CD4-positive, alpha-beta T cell treated with Interferon alpha-2 for 1 hour (primary cell): ENCODE results near the gene NSFL1C.
"Not testable (repeated sequence)": the region's sequence is repeated elsewhere in the genome, so short reads cannot be mapped to it uniquely, and the experiment has no call there.

Source experiments
- DNase-seq, 2 donors: peaks; one replicate each; pipeline ENCODE4 v3.0.0-alpha.2; 2020 to 2022

The NSFL1C gene

DNA sequence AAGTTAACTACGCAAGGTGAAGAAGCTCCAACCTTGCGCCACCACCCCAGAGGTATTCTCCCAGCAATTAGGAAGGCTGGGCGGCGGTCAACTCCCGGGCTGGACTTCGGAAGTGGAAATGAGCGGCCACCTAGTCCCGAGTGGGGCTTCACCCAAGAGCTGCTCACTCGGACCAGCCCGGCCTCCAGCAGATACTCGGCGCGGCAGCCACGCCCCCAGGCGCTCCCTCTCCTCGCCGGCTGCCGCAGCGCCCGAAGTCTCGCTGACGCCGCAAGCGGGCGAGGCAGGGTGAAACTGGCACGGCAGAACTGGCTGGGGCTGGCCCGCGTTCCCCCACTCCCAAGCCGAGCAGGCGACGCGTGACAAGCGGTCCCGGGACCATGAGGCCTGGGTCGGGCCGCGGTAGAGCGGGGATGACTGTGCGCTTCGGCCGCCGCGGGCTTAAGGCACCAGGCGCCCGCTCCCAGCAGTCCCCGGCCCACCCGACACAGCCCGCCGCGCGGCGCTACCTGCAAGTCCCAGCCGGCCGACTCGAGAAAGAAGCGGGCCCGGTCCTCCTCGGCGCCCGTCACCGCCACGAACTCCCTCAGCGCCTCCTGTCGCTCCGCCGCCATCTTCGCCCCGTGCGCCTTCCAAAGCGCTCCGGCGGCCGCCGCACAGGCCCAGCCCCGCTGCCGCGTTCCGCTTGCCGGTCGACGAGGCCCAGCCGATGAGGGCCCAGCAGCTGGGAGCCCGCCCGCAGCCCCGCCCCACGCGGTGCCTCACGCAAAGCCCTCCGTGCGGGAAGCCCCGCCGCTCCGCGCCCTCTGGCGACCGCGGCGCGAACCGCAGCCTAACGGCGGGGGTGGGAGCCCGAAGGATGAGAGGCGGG, at the start of gene NSFL1C:
TSS of gene NSFL1C (minus strand) at position 639 of the 871 bp plus-strand sequence. CDS start at position 614, 25 bp downstream.
- peak; percentile 94 to 98 for DNase-seq

DNA sequence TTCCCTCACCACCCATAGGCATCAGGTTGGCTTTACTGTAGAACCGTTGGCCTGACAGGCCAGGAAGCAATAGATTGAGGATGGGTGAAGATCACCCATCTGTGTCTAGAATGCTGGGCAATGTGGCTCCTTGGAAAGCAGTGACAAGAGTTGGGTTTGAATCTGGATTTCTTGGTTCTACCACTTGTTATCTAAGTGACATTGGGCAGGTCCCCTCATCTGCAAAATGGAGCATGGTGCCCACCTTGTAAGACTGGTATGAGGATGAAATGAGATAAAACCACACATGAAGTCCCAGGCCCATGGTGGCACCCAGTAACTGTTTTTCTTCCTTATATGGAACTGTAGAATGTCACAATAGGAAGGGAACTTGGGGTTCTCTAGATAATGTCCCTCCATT, 47.2 kb upstream of the NSFL1C start:
- no peak for DNase-seq

DNA sequence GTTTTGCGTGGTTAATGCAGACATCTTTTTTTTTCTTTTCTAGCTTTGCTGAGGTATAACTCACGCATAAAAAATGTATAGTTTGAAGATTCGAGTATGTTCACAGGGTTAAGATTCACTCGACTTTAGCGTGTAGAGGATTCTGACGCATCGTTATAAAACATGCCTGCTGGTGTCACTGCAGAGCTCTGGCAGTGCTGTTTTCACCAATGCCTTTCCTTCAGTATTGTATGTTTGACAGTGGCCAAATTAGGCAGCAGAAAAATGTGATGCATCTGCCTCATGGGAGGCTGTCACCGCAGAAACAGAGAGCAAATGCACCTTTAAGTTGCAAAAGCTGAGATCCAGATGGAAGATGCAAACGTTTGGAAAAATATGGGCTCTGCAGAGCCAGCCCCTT, 42.6 kb upstream of the NSFL1C start:
- peak; percentile 32 to 42 for DNase-seq

DNA sequence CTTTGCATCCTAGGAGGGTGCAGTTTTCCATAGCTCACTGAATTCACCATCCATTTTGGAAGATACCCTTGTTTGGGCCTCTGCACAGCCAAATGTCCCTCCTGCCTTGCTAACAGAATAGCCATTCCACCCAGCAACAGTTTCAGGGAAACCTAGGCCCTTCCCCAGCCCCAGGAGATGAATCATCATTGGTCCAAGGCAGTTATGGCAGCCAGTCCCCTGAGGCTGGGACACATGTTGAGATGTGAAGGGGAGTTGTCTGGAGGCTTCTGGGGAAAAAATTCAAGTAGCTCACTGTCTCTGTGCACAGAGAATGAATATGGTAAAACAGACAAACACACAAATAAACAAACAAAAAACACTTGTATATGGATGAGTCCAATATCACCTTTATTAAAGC, 41.9 kb upstream of the NSFL1C start:
- no peak for DNase-seq

DNA sequence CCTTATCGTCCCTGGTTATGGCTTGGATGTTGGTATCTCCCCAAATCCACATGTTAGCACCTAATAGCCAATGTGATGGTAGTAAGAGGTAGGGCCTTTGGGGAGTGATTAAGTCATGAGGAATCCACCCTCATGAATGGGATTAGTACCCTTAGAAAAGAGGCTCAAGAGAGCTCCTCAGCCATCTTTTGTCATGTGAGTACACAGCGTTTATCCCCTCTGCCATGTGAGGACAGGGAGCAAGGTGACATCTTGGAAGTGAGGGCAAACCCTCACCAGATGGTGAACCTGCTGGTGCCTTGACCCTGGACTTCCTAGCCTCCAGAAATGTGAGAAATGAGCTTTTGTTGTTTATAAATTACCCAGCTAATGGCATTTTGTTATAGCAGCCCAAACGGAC, 40.6 kb upstream of the NSFL1C start:
- no peak for DNase-seq

DNA sequence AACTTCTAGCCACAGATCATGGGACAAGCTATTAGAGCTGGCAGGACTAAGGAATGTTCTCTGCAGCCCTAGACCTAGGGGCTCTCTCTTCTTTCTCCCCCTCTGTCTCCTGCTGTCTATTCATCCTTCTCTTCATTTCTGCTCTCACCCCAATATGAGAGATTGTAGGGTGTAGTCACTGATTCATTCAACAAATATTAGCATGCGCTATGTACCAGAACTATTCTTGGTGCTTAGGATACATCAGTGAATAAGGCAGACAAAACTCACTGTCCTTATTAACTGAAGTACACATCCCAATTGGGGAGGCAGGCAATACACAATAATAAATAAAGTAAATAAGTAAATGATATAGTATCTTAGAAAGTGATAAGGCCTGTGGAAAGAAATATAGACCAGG, 39.2 kb upstream of the NSFL1C start:
- DNase-seq: no peak

DNA sequence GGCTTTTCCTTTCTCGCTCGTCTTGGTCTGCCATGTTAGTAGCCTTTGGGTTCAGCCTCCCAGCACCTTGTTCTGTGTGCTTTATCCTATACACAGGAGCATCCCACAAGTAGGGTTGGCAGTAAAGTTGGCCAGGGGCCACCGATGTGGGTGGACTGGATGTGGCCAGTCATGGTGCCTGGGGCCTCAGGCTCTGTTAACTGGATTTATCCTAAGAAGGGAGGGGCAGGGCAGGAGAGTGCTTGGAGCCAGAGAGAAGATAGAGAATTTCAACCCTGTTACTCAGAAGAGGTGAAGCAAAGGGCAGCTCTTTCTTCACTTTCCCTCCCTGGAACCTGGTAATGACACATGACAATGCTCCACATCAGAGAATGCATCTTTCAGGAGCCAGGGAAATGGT, 38.7 kb upstream of the NSFL1C start:
- DNase-seq: no peak

DNA sequence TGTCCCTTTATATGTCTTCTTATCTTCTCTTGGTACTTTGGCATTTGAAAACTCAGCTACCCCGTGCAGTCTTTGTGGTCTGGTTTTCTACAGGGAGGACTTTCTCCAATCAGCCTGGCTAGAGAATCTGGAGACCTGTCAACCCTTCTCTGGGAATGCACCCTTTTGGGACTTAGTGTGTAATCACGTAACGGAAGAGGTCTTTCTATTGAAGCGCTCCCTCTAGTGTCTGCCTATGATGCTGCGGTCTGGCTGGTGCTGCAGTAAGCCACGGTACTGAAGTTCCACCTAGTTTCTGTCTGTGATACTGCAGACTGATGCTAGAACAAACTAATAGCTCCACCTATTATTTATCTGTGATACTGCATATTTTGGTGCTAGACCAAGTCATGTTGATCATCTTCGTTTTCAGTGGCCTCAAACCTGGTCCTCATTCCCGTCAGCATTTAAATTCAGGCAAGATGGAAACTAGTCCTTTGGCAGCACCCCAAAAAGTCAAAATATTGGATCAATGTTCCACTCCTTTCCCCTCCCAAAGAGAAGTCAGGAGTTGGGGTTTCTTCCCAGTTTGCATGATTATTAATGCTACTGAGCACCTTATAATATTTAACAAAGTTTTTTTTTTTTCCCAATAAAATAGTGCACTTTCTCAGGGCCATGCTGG, 37.0 kb upstream of the NSFL1C start:
- peak; percentile 84 to 88 for DNase-seq

DNA sequence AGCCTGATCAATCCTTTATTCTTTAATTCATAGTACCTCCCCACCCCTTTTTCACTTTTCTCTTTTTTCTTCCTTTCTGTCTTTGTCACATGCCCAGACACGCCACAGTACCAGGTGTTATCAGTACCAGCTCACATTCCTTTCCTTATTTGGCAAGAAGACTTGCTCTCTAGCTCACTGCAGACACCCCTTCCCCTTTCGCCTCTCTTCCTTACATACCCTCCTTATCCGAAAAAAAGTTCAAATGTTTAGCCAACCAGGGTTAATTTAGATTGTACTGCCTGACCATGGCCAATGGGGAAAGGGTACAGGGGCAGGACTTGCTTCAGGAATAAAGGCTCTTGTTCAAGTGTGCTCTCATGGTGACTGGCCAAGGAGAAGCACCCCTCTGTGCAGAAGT, 33.8 kb upstream of the NSFL1C start:
- DNase-seq: no peak

DNA sequence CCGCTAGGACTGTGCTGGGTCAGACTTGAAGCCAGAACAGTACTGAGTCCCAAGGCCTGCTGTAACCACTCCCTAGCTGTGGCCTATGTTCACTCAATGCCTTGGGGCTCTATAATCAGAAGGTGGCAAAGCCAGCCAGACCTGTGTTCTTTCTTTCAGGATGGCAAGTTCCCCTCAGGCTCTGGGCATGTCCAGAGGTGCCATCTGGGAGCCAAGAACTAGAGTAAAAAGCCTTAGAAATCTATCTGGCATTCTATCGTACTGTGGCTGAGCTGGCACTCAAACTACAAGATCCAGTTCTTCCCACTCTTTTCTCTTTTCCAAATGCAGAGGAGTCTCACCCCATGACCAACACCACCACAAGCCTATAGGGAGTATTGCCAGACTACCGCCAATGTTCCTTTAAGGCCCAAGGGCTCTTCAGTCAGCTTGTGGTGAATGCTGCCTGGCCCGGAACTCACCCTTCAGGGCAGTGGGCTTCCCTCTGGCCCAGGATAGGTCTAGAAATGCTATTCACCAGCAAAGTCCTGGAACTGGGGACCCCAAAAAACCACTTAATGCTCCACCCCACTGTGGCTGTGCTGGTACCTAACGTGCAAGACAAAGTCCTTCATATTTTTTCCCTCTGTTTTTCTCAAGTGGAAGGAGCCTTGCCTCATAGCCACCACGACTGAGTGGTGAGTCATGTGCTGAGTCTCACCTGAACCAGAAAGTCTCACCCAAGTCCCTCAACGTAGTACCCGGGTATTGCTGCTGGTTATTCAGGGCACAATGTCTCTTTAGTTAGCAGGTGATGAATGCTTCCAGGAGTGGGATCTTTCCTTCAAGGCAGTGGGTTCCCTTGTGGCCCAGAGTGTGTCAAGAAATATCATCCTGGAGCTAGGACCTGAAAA, 33.1 kb upstream of the NSFL1C start:
- no peak for DNase-seq

DNA sequence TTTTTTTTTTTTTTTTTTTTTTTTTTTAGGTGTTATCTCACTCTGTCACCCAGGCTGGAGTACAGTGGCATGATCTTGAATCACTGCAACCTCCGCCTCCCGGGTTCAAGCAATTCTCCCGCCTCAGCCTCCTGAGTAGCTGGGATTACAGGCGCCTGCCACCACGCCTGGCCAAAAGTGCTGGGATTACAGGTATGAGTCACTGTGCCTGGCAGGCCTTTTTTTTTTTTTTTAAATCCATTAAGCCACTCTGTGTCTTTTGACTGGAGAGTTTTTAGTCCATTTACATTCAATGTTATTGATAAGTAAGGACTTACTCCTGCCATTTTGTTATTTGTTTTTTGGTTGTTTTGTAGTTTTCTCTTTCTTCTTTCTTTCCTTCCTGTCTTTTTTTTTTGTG, 30.7 kb upstream of the NSFL1C start:
- not testable (repeated sequence) for DNase-seq

DNA sequence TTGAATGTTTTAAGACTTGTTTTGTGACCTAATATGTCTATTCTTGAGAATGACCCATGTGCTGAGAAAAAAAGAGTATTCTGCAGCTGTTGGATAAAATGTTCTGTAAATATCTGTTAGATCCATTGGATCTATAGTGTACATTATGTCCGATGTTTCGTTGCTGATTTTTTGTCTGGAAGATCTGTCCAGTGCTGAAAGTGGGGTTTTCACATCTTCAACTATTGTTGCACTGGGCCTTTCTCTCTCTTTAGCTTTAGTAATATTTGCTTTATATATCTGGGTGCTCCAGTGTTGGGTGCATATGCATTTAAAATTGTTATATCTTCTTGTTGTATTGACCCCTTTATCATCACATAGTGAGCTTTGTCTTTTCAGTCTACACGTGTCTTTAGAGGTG, 30.3 kb upstream of the NSFL1C start:
- DNase-seq: no peak

DNA sequence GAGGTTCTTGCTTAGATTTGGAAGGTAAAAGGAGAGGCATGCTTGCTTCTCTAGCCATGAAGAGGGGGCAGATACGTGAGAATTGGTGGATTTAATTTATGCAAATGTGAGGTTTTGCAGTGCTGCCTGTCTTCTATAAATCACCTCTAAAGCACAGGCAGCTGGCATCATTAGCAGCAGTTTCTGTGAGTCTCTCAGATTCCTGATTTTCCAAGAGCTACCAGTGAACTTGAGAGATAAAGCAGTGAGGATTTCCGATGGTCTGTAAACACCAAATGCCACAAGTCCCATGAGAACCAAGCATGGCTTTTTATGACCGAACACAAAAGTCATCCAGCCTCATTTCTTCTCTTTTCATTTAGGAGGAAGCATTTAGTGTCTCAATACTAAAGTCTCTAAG, 27.8 kb upstream of the NSFL1C start:
- DNase-seq: no peak

DNA sequence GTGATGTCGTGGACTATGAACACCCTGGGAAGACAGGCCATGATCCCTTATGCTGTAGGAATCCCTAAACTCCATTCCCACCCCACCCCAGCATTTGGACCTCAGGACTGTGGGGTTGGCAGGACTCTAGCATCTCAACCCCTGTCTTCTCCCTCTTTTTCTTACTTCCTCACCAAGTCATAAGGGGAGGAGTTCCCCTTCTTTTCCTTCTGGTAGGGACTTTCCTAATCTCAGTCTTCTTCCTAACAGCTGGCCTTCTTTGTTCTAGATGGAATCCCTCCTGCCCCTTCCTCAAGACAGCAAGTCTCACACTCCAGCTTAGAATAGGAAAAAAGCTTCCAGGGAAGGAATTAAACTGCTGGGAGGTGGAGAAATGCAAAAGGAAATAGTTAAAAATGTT, 26.9 kb upstream of the NSFL1C start:
- DNase-seq: no peak

DNA sequence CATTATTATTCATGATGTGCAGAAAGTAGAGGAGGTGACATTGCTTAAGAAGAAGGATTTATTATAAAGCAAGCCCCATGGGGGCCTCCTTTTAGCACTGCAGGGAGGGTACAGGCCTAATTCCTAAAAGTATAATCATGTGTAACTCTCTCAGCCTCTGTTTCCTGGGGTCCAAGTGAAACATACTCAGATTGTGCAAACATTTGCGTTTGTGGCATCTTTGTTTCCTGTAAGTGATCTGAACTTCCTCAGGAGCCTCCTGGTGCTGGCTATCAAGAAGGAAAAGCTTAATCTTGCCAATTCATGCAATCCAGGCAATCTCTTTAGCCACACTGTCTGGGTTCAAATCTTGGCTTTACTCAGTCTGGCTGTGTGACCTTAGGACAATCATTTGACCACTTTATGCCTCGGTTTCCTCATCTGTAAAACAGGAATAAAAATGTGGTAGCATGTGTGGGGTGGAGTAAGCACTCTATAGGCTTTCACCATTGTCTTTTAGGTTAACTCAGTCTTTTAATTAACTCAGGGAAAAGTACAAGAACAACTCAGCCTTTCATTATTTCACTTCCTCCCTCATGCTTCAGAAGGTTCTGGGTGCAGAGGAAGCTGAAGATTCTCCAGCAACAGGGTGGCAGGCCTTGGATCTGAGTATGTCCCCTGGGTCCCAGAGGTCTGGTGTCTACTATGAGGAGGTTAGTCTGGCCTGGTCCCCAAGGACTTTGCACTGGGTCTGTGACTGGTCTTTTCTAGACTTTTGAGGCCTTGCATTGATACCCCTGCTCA, 25.4 kb upstream of the NSFL1C start:
- DNase-seq: no peak

DNA sequence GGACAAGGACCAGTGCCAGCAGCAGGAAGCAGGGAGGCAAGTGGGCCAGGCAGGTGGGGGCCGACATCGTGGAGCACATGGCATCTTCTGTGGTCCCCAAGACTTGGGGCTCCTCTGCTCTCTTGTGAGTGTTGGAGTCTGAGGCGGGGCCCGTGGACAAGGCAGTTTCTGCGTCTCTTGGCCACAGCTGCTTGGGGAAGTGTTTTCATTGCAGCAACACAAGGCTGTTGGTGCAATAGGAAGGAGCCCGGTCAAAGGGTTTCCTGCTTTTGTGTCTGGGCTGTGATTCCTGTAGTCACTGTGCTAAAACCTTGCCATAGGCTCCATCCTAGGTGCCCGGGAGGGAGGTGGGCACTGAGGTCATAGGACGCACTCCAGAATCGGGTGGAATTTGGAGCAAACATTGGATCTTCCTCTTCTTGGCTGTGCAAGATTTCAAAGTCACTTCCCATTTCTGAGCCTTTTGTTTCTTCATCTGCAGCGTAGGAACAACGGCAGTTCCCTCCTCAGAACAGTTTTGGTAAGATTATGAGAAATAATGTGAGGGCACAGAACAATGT, 24.7 kb upstream of the NSFL1C start, which contains the start of gene SIRPB2:
TSS of gene SIRPB2 (minus strand) at position 140 of the 560 bp plus-strand sequence. CDS start at position 79, 61 bp downstream.
- DNase-seq: peak; percentile 13 to 45

DNA sequence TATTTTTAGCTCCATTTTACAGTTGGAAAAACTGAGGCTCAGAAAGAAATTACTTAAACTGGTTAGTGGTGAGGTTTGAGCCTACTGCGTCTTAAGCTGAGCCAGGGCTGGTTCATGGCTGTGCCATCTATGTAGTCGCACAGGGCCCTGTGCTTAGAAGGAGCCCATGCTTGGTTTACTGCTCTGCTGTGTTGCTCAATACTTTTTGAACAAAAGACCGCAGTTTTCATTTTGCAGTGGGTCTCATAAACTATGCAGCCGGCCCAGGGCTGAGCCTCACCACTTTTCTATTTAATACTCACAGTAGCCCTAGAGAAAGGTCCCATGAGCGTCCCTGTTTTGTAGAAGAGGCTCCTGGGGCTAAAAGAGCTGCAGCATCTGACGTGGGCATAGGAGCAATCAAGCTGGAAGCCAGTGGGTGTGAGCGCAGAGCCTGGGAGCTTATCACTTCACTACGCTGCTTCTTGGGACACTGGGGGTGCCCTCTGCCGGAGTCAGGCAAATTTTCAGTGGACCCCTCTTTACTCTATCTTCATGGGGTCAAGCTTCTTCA, 24.1 kb upstream of the NSFL1C start:
- no peak for DNase-seq

DNA sequence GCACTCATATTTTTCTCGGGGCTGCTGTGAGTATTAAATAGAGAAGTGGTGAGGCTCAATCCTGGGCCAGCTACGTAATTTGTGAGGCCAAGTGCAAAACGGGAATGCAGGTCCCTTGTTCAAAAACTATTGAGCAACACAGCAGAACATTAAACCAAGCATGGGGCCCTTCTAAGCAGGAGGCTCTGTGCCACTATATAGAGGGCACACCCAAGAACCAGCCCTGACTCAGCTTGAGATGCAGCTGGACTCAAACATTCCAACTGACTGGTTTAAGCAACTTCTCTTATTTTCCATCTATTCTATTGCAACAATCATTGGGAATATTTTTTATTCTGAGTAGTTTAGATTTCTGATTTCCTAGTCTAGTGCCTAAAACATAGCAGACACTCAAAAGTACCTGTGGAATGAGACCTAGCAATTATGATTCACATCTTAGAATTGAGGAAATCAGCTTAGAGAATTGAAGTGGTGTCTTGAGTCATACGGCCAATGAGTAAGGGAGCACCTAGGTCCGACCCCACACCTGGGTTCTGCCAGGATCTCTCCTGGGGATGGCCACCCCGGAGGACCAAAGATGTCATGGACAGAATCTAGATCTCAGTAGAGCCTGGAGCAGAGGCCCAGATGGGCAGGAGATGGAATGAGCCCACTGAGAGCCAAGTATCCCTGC, 23.3 kb upstream of the NSFL1C start:
- peak in 1 of 2 donors; percentile 13 for DNase-seq

DNA sequence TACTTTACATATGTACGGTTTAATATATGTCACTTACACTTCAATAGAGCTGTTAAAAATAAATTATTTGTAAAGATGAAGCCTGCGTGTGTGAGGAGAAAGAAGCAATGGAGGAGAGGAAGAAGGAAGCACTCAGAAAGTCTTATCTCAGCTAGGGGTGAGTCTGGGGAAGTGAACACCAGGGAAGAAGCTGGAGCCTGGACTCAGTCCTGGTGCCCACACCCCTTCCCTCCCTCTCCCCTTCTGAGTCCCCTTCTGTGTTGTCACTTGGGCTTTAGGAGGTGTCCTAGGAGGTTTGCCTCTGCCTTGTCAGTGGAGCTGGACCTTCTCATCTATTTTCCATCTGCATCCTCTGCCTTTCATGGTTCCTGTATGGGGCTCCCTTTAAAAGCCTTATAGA, 22.7 kb upstream of the NSFL1C start:
- DNase-seq: no peak

DNA sequence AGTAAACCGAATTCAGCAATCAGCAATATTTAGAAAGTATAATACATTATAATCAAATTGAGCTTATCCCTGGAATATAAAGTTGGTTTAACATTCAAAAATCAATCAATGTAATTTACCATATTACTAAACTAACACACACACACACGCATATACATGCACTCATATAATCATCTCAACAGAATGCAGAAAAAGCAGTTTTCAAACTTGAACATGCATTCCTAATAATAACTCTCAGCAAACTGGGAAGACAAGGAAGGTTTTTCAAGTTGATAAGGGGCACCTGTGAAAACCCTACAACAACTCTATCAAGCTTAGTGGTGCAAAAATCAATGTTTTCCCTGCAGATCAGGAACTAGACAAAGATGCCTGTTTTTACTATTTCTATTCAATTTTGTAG, 19.9 kb upstream of the NSFL1C start:
- DNase-seq: no peak
